GM12878 (cell line): Measurements from ENCODE around the gene TTC22. TPM values are rescaled to one million over a fixed set of nuclear protein-coding genes. Genes with fewer than 3 reads are reported as not detected.

Source experiments
- ATAC-seq: fragments of 200-7000 bp; cut with Tn5 transposase; 3 replicates; pipeline ENCODE4 v1.9.1; 2020; ENCODE audit warnings: mild to moderate bottlenecking, moderate library complexity
- BruUV-seq: library from RNA; stranded (reverse); fragments of 400-500 nt; replicated peaks from 2 replicates; lab custom pipeline; 2021; lab: Mats Ljungman, UMichigan
- CTCF ChIA-PET: fragments of 300-600 bp; sonication (Branson Sonifier 250); formaldehyde crosslinking; extraction: SDS; loops from one replicate; lab custom pipeline; 2021; ENCODE audit warnings: inconsistent platforms; lab: Yijun Ruan, JAX
- POLR2A ChIA-PET: fragments of 350-600 bp; formaldehyde crosslinking; extraction: SDS; loops from one replicate; lab custom pipeline; 2021; ENCODE audit warnings: inconsistent platforms; lab: Charles Lee
- RAD21 ChIA-PET: fragments of 300-600 bp; sonication (Branson Sonifier 250); formaldehyde crosslinking; loops from one replicate; lab custom pipeline; 2023; ENCODE audit warnings: antibody characterized with exemption; ENCODE audit not compliant: unreplicated experiment; lab: Charles Lee
- SMC1A ChIA-PET: fragments of 300-600 bp; sonication (Branson Sonifier 250); formaldehyde crosslinking; loops from one replicate; lab custom pipeline; 2023; ENCODE audit not compliant: unreplicated experiment, uncharacterized antibody; lab: Charles Lee
- DNase-seq: peaks from one replicate; pipeline ENCODE4 v3.0.0-alpha.2; 2011; ENCODE audit warnings: low read depth, low spot score
- FAIRE-seq: peaks from 3 replicates; lab custom pipeline; 2011; peaks lifted over from hg19 to GRCh38; lab: Jason Lieb, UNC
- H2AFZ ChIP-seq: 2 replicates; pipeline ENCODE4 v1.6.0; 2011; ENCODE audit warnings: low read depth, low read length, control low read depth; ENCODE audit not compliant: control insufficient read depth
- H3K27ac ChIP-seq: 2 replicates; pipeline ENCODE4 v1.5.1; 2011; ENCODE audit warnings: control low read depth; ENCODE audit not compliant: control insufficient read depth, insufficient read depth
- H3K27me3 ChIP-seq, 2 experiments: replicated peaks in 1 of 2; 2 replicates each; pipeline versions ENCODE4 v1.6.0 to v1.6.1; 2011; ENCODE audit warnings: low read length in 1 of 2; ENCODE audit not compliant: control insufficient read depth in 2 of 2, insufficient read depth in 2 of 2
- H3K36me3 ChIP-seq, 2 experiments: 2 replicates each; pipeline ENCODE4 v1.5.1; 2011; ENCODE audit warnings: low read length in 1 of 2; ENCODE audit not compliant: control insufficient read depth in 2 of 2, insufficient read depth in 2 of 2
- H3K4me1 ChIP-seq: 2 replicates; pipeline ENCODE4 v1.6.1; 2011; ENCODE audit warnings: mild to moderate bottlenecking, low read length, moderate library complexity, mixed read lengths; ENCODE audit not compliant: control insufficient read depth, insufficient read depth
- H3K4me2 ChIP-seq: 2 replicates; pipeline ENCODE4 v1.6.0; 2011; ENCODE audit warnings: control low read depth; ENCODE audit not compliant: control insufficient read depth, insufficient read depth
- H3K4me3 ChIP-seq: fragments of 200-600 bp; sonication (generic); 2 replicates; pipeline ENCODE4 v1.5.1; 2016
- H3K79me2 ChIP-seq: 2 replicates; pipeline ENCODE4 v1.6.0; 2011; ENCODE audit warnings: low read length; ENCODE audit not compliant: control insufficient read depth, insufficient read depth
- H3K9ac ChIP-seq: 2 replicates; pipeline ENCODE4 v1.8.0; 2011; ENCODE audit warnings: low read length, control low read depth, mixed read lengths; ENCODE audit not compliant: control insufficient read depth, insufficient read depth
- H3K9me3 ChIP-seq: replicated peaks from 3 replicates; pipeline ENCODE4 v1.5.1; 2011; ENCODE audit warnings: mild to moderate bottlenecking, low read length; ENCODE audit not compliant: control insufficient read depth, insufficient read depth
- H4K20me1 ChIP-seq: 2 replicates; pipeline ENCODE4 v1.6.0; 2011; ENCODE audit not compliant: control insufficient read depth, insufficient read depth
- BCL3 ChIP-seq: IDR thresholded peaks from 2 replicates; pipeline ENCODE4 v1.6.1; 2011; ENCODE audit warnings: borderline replicate concordance, low read depth, mild to moderate bottlenecking, moderate library complexity, low read length; ENCODE audit not compliant: insufficient read depth, poor library complexity, severe bottlenecking
- BHLHE40 ChIP-seq, 2 experiments: fragments of 450-650 bp in 1 of 2; IDR thresholded peaks; 2 replicates each; pipeline ENCODE4 v1.6.1; 2011 to 2017; ENCODE audit warnings: low read depth in 2 of 2, borderline replicate concordance in 1 of 2, improper control_type of control experiment in 1 of 2, low read length in 1 of 2, mild to moderate bottlenecking in 1 of 2
- E2F8 ChIP-seq: fragments of 450-650 bp; IDR thresholded peaks from 2 replicates; pipeline ENCODE4 v1.6.1; 2018; ENCODE audit warnings: mild to moderate bottlenecking, low read depth, moderate library complexity; ENCODE audit not compliant: partially characterized antibody
- ESRRA ChIP-seq: IDR thresholded peaks from 2 replicates; pipeline ENCODE4 v1.6.1; 2012; ENCODE audit warnings: mild to moderate bottlenecking, low read length, improper control_type of control experiment
- LARP7 ChIP-seq: fragments of 450-650 bp; IDR thresholded peaks from 2 replicates; pipeline ENCODE4 v1.6.1; 2017; ENCODE audit warnings: mild to moderate bottlenecking
- NFIC ChIP-seq: IDR thresholded peaks from 2 replicates; pipeline ENCODE4 v1.6.1; 2012; ENCODE audit warnings: low read depth, mild to moderate bottlenecking, inconsistent platforms, low read length, moderate library complexity
- NFYA ChIP-seq: IDR thresholded peaks from 2 replicates; pipeline ENCODE4 v1.6.1; 2011; ENCODE audit warnings: low read depth, mild to moderate bottlenecking, low read length, improper control_type of control experiment, borderline replicate concordance
- PAX5 ChIP-seq: IDR thresholded peaks from 2 replicates; pipeline ENCODE4 v1.6.1; 2011; ENCODE audit warnings: low read depth, low read length, borderline replicate concordance
- POLR2AphosphoS2 ChIP-seq: IDR thresholded peaks from 2 replicates; pipeline ENCODE4 v1.6.1; 2011; ENCODE audit warnings: low read depth, mild to moderate bottlenecking, low read length, improper control_type of control experiment, moderate library complexity
- ZBTB40 ChIP-seq: fragments of 450-650 bp; IDR thresholded peaks from 2 replicates; pipeline ENCODE4 v1.6.1; 2016; ENCODE audit warnings: mild to moderate bottlenecking, moderate library complexity, borderline replicate concordance
- whole genome bisulfite sequencing: methylation state at CpG from one replicate; pipeline ENCODE4 v1.1.6; 2016; ENCODE audit warnings: low lambda C conversion rate; ENCODE audit not compliant: insufficient replicate concordance, insufficient coverage; ENCODE audit errors: missing lambda C conversion rate; 5-methylcytosine and 5-hydroxymethylcytosine counted together
- in situ Hi-C: fragments of 300-500 bp; cut with MboI; formaldehyde crosslinking; loops from 9 replicates; pipeline ENCODE4 v1.14.3; 2018; ENCODE audit warnings: mixed read lengths
- intact Hi-C: fragments of 100-400 bp; cut with micrococcal nuclease; formaldehyde crosslinking; loops from one replicate; pipeline ENCODE4 v1.14.2; 2022; ENCODE audit not compliant: unreplicated experiment
- polyA plus RNA-seq, 11 experiments: library from polyadenylated mRNA; depleted of rRNA in 4 of 11; unstranded in 6 of 11; stranded (reverse) in 5 of 11; fragments of >200 nt; fragmentation: Nextera tagmentation in 4 of 11; fragmentation: Illumina TruSeq in 1 of 11; extraction: Ambion mirVana in 4 of 11; extraction: Trizol in 1 of 11; gene quantifications; 1 replicate in 1 of 11; 2 replicates in 10 of 11; pipeline versions ENCODE4 v1.2.1 to v1.2.3, GENCODE V29; 2011 to 2016; ENCODE audit warnings: inconsistent platforms in 2 of 11, missing spikeins in 2 of 11, low read depth in 1 of 11
- total RNA-seq, 4 experiments: library from RNA; depleted of rRNA in 3 of 4; stranded (reverse); fragments of >200 nt in 3 of 4; fragmentation: Illumina TruSeq in 1 of 4; extraction: Trizol in 1 of 4; gene quantifications; 2 replicates each; pipeline versions ENCODE4 v1.2.1 to v1.2.3, GENCODE V29; 2013 to 2021
- TF ChIP-seq, protein P1 (sequence below): fragments of 450-650 bp; IDR thresholded peaks from 2 replicates; pipeline ENCODE4 v1.6.1; 2018; ENCODE audit warnings: borderline replicate concordance, mild to moderate bottlenecking; ENCODE audit not compliant: partially characterized antibody

Gene TTC22
- total and polyA plus RNA-seq, 10 of the 15 experiments (the other 5 are each of a cell fraction or from before 2014, with no cell fraction given) = 0.64 to 5.1 (median 1.9) TPM

DNA sequence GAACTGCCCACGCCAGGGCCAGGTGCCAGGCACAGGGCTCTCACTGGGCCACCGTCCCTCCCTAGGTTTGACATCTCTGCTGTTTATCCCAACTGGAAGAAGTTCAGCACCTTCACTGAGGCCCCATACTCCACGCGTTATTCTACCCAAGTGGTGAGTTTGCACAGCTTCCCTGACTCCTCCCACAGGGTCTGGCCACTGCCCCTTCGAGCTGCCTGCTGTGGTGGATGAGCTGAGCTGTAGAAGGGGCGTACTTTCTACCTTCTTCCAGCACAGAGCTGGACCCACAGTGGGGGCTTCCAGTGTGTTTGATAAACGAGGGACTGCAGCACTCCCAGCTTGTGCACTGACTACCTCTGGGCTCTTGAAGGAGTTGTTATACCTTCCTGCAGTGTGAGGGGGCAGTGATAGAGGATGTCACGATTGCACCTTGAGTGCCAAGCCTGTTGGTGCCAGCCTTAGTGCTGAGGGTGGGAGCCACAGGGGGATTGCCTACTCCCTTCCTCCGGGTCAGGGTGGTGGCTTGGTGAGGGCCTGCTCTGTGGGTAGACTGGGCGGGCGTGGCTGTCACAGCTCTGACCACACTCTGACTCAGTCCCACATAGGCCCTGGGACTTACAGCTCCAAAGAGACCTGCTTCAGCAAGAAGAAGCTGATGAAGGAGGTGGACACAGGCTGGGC, 5.9 kb upstream of the TTC22 start:
- ChIA-PET SMC1A (interaction anchor here (1.7 kb wide), 1 partner anchor 11 kb away, joined by 5 read pairs; no protein-coding TSS in a partner anchor), CTCF (interaction anchor here (0.6 to 1.7 kb wide), 11 partner anchors 12 to 946 kb away, joined by 3 to 7 read pairs (median 4); no protein-coding TSS in a partner anchor), RAD21 (no interaction called here), POLR2A (no interaction called here)
- 35% methylated on average over 11 of the region's 11 CpGs for WGBS
- DNase-seq (no peak), ATAC-seq (peak; percentile 56), FAIRE-seq (no peak)
- no peaks in the 10 kb centered on the region for H3K36me3 ChIP-seq
- no peaks in the 10 kb centered on the region for H4K20me1 ChIP-seq
- H3K4me1 ChIP-seq = peaks cover 10% of the 10 kb centered on the region
- no peaks in the 10 kb centered on the region for H3K79me2 ChIP-seq
- H3K27me3 ChIP-seq = no peaks in the 10 kb centered on the region
- no peak overlapping the region for H3K27ac ChIP-seq
- intact Hi-C loops (no loop called here), in situ Hi-C loops (no loop called here)
- no peak overlapping the region for H3K4me2 ChIP-seq
- H3K4me3 ChIP-seq = no peak overlapping the region
- H3K9ac ChIP-seq = no peak overlapping the region
- no peaks in the 10 kb centered on the region for H3K9me3 ChIP-seq
- H2AFZ ChIP-seq = no peak overlapping the region
- no TSS peak for BruUV-seq
- TF ChIP-seq BHLHE40 (IDR thresholded peaks at IDR 0.05; ENCODE audit: borderline replicate concordance in 1 of 2, low read depth in 2 of 2, low read length in 1 of 2) (no peak), NFIC (no peak), ZBTB40 (no peak), LARP7 (no peak), BCL3 (no peak), ESRRA (no peak), PAX5 (no peak), POLR2AphosphoS2 (no peak), E2F8 (no peak), NFYA (no peak)
- TF ChIP-seq, protein P1, sequence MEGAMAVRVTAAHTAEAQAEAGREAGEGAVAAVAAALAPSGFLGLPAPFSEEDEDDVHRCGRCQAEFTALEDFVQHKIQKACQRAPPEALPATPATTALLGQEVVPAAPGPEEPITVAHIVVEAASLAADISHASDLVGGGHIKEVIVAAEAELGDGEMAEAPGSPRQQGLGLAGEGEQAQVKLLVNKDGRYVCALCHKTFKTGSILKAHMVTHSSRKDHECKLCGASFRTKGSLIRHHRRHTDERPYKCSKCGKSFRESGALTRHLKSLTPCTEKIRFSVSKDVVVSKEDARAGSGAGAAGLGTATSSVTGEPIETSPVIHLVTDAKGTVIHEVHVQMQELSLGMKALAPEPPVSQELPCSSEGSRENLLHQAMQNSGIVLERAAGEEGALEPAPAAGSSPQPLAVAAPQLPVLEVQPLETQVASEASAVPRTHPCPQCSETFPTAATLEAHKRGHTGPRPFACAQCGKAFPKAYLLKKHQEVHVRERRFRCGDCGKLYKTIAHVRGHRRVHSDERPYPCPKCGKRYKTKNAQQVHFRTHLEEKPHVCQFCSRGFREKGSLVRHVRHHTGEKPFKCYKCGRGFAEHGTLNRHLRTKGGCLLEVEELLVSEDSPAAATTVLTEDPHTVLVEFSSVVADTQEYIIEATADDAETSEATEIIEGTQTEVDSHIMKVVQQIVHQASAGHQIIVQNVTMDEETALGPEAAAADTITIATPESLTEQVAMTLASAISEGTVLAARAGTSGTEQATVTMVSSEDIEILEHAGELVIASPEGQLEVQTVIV = no peak
